ENCODE data around the gene ZSCAN2.

Gene ZSCAN2

DNA sequence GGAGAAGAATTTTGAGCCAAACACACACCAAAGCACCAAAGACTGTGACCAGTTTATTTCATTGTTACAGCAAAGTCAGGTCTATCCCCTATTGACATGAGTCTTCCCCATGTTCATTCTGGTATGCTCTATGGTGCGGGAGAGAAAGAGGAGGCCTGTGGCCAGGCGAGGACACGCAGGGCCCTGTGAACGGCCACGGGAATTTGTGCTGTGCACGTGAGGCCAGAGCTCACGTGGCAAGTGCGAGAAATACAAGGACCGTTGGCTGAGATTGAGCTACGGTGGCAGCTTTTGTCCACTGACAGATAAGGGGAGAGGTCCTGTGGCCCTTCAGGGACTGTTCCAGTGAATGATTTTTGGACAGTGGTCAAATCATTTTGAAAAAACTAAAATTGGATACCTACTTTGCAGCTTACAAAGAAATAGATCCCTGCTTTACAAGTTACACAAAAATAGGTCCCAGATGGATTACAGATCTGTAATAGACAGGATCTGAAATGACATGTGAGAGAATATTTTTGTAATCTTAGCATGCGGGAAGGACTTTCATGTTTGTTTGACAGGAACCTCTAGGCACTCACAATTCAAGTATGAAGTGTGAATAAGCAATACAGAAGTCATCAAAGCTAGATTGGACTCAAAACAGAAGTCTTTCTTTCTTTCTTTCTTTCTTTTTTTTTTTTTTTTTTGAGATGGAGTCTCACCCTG lies 9.2 kb downstream of the ZSCAN2 start:
- no peaks in the 10 kb centered on the region for H3K9me3 ChIP-seq (ENCODE audit: control insufficient read depth, low read length)
- no peak overlapping the region for H3K9ac ChIP-seq
- peaks cover 3% of the 10 kb centered on the region for H3K79me2 ChIP-seq
- H3K27me3 ChIP-seq (ENCODE audit: control insufficient read depth, insufficient read depth, low read length) = no peaks in the 10 kb centered on the region
- TF ChIP-seq, protein P1, sequence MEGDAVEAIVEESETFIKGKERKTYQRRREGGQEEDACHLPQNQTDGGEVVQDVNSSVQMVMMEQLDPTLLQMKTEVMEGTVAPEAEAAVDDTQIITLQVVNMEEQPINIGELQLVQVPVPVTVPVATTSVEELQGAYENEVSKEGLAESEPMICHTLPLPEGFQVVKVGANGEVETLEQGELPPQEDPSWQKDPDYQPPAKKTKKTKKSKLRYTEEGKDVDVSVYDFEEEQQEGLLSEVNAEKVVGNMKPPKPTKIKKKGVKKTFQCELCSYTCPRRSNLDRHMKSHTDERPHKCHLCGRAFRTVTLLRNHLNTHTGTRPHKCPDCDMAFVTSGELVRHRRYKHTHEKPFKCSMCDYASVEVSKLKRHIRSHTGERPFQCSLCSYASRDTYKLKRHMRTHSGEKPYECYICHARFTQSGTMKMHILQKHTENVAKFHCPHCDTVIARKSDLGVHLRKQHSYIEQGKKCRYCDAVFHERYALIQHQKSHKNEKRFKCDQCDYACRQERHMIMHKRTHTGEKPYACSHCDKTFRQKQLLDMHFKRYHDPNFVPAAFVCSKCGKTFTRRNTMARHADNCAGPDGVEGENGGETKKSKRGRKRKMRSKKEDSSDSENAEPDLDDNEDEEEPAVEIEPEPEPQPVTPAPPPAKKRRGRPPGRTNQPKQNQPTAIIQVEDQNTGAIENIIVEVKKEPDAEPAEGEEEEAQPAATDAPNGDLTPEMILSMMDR (IDR thresholded peaks at IDR 0.05) = no peak
- peaks cover 4% of the 10 kb centered on the region for H3K4me1 ChIP-seq
- H3K4me3 ChIP-seq (ENCODE audit: low read depth, low read length) = no peak overlapping the region
- no peaks in the 10 kb centered on the region for H3K36me3 ChIP-seq (ENCODE audit: control insufficient read depth, insufficient read depth, low read length)
- no peak overlapping the region for H3K27ac ChIP-seq
- no peak overlapping the region for H3K4me2 ChIP-seq (ENCODE audit: low read length)
- H2AFZ ChIP-seq = no peak overlapping the region

DNA sequence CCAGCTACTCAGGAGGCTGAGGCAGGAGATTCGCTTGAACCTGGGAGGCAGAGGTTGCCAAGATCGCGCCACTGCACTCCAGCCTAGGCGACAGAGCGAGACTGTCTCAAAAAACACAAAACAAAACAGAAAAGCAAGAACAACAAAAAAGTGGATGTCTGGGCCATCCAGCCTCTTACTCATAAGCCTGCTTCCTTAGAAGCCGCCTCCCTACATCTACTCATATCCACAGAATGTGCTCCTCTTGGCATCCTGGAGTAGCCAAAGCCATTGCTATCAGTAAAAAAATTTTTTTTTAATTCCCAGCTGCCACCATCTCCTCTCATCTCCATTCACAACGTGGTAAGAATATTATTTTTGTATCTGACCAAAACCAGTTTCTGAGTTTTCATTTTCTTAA lies 10.8 kb downstream of the ZSCAN2 start:
- TF ChIP-seq, protein P1 (IDR thresholded peaks at IDR 0.05) = no peak
- Histone ChIP-seq H3K79me2 (peaks cover 3% of the 10 kb centered on the region), H3K9ac (no peak overlapping the region), H3K36me3 (ENCODE audit: control insufficient read depth, insufficient read depth, low read length) (no peaks in the 10 kb centered on the region), H3K4me2 (ENCODE audit: low read length) (no peak overlapping the region), H2AFZ (no peak overlapping the region), H3K27ac (no peak overlapping the region), H3K9me3 (ENCODE audit: control insufficient read depth, low read length) (no peaks in the 10 kb centered on the region), H3K27me3 (ENCODE audit: control insufficient read depth, insufficient read depth, low read length) (no peaks in the 10 kb centered on the region), H3K4me3 (ENCODE audit: low read depth, low read length) (no peak overlapping the region), H3K4me1 (peaks cover 4% of the 10 kb centered on the region)

DNA sequence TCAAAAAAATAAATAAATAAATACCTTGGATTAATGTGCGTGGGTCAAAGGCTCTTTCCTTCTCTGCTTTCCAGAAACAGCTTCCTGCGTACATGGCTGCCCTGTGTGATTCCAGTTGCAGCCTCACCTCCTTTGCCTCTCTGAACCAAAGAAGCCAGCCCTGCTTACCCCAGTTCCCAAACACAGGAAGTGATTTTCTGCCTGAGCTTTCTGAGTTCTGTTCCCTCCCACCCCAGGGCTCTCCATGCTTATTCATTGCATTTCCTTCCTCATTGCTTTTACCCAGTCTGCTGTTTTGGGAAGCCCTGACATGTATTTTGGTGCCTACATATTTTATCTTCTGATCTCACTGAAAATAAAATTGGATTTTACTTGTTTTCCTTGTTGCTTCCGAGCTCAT lies 15.4 kb downstream of the ZSCAN2 start:
- H3K4me2 ChIP-seq (ENCODE audit: low read length) = no peak overlapping the region
- H3K27ac ChIP-seq = no peak overlapping the region
- H3K4me3 ChIP-seq (ENCODE audit: low read depth, low read length) = no peak overlapping the region
- no peak overlapping the region for H3K9ac ChIP-seq
- H3K36me3 ChIP-seq (ENCODE audit: control insufficient read depth, insufficient read depth, low read length) = no peaks in the 10 kb centered on the region
- no peaks in the 10 kb centered on the region for H3K9me3 ChIP-seq (ENCODE audit: control insufficient read depth, low read length)
- no peaks in the 10 kb centered on the region for H3K27me3 ChIP-seq (ENCODE audit: control insufficient read depth, insufficient read depth, low read length)
- no peaks in the 10 kb centered on the region for H3K4me1 ChIP-seq
- H2AFZ ChIP-seq = no peak overlapping the region
- TF ChIP-seq, protein P1 (IDR thresholded peaks at IDR 0.05) = no peak
- peaks cover 3% of the 10 kb centered on the region for H3K79me2 ChIP-seq

GRCh38 chr15:84620626-84621025 lies 19.8 kb downstream of the ZSCAN2 start:
- Histone ChIP-seq H2AFZ (no peak overlapping the region), H3K9ac (no peak overlapping the region), H3K4me1 (no peaks in the 10 kb centered on the region), H3K79me2 (no peaks in the 10 kb centered on the region), H3K4me2 (ENCODE audit: low read length) (no peak overlapping the region), H3K36me3 (ENCODE audit: control insufficient read depth, insufficient read depth, low read length) (no peaks in the 10 kb centered on the region), H3K27me3 (ENCODE audit: control insufficient read depth, insufficient read depth, low read length) (no peaks in the 10 kb centered on the region), H3K4me3 (ENCODE audit: low read depth, low read length) (no peak overlapping the region), H3K9me3 (ENCODE audit: control insufficient read depth, low read length) (no peaks in the 10 kb centered on the region), H3K27ac (no peak overlapping the region)
- TF ChIP-seq, protein P1 (IDR thresholded peaks at IDR 0.05) = no peak

DNA sequence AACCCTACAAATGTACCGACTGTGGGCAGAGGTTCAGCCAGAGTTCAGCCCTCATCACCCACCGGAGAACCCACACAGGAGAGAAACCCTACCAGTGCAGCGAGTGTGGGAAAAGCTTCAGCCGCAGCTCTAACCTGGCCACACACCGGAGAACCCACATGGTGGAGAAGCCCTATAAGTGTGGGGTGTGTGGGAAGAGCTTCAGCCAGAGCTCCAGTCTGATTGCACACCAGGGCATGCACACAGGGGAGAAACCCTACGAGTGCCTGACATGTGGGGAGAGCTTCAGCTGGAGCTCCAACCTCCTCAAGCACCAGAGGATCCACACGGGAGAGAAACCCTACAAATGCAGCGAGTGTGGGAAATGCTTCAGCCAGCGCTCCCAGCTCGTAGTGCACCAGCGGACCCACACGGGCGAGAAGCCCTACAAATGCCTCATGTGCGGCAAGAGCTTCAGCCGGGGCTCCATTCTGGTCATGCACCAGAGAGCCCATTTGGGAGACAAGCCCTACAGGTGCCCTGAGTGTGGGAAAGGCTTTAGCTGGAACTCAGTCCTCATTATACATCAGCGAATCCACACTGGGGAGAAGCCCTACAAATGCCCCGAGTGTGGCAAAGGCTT lies 20.7 kb downstream of the ZSCAN2 start:
- no peaks in the 10 kb centered on the region for H3K27me3 ChIP-seq (ENCODE audit: control insufficient read depth, insufficient read depth, low read length)
- H3K9me3 ChIP-seq (ENCODE audit: control insufficient read depth, low read length) = no peaks in the 10 kb centered on the region
- no peak overlapping the region for H2AFZ ChIP-seq
- H3K36me3 ChIP-seq (ENCODE audit: control insufficient read depth, insufficient read depth, low read length) = no peaks in the 10 kb centered on the region
- H3K4me3 ChIP-seq (ENCODE audit: low read depth, low read length) = no peak overlapping the region
- no peak overlapping the region for H3K27ac ChIP-seq
- H3K4me2 ChIP-seq (ENCODE audit: low read length) = no peak overlapping the region
- no peaks in the 10 kb centered on the region for H3K79me2 ChIP-seq
- TF ChIP-seq, protein P1 (IDR thresholded peaks at IDR 0.05) = no peak
- H3K4me1 ChIP-seq = no peaks in the 10 kb centered on the region
- H3K9ac ChIP-seq = no peak overlapping the region

Measured in parathyroid adenoma (tissue), 2 donors.